Dendritic cell treated with granulocyte-macrophage colony-stimulating factor and Interleukin-4, amounts not matched to agents 40 ng/mL and 50 ng/mL, for 4 days (primary cell): ENCODE measurements around the gene RAB8A.
A peak's percentile ranks its signal among the peaks of the same experiment; 100 is the strongest.

Experiments used
- H3K27ac Mint-ChIP-seq: one replicate; pipeline ENCODE4 v1.8.0; 2022; ENCODE audit warnings: mild to moderate bottlenecking, mixed read lengths
- H3K27me3 Mint-ChIP-seq: one replicate; pipeline ENCODE4 v1.8.0; 2022; ENCODE audit warnings: mild to moderate bottlenecking, mixed read lengths
- H3K36me3 Mint-ChIP-seq: one replicate; pipeline ENCODE4 v1.8.0; 2022; ENCODE audit warnings: low read depth, mixed read lengths
- H3K4me1 Mint-ChIP-seq: one replicate; pipeline ENCODE4 v1.8.0; 2022; ENCODE audit warnings: low read depth, mixed read lengths
- H3K4me3 Mint-ChIP-seq: one replicate; pipeline ENCODE4 v1.8.0; 2022; ENCODE audit warnings: mild to moderate bottlenecking, moderate library complexity, mixed read lengths
- H3K9me3 Mint-ChIP-seq: one replicate; pipeline ENCODE4 v1.8.0; 2022; ENCODE audit warnings: mixed read lengths
- intact Hi-C: fragments of 100-400 bp; cut with micrococcal nuclease; formaldehyde crosslinking; loops from one replicate; pipeline ENCODE4 v1.15.0; 2022

RAB8A gene

DNA sequence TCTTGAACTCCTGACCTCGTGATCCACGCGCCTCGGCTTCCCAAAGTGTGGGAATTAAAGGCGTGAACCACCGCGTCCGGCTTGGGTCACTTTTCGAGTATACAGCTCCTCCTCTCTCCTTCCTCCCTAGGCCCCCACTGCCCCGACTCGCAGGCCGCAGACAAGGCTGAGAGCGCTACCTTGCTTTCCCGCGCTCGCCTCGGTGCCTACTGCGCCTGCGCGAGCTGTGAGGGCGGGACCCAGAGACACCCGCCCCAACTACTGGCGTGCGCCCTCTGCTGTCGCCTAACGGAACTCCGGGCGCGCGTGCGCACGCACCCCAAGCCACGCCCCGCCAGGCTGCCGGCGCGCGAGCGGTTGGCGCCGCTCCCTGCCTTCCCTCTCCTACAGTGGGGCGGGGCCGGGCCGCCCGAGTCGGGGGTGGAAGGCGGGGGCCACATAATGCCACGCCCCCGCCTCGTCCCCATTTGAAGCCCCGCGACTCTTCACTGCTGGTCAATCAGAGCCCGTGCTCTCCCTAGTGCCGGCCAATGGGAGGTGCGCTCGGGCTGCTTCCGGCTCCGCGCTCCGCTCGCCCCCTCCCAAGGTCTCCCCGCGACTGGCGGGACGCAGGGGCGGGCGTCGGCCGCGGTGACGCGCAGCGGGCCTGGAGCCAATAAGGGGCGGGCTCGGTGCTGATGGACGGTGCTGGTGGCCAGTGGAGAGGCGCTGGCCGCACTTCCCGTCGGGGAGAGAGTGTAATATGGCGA, at the start of gene RAB8A:
Gene RAB8A (plus strand): TSS at position 730 of the 749 bp plus-strand sequence. CDS start 13 bp downstream, at position 743.
- peak within 1 kb of the TSS; percentile 94 for H3K4me3 Mint-ChIP-seq
- H3K36me3 Mint-ChIP-seq, result peaks cover 45% of the 10 kb centered on the region
- peak within 1 kb of the TSS; percentile 99 for H3K27ac Mint-ChIP-seq
- no peaks in the 10 kb centered on the region for H3K9me3 Mint-ChIP-seq
- no peaks in the 10 kb centered on the region for H3K27me3 Mint-ChIP-seq
- H3K4me1 Mint-ChIP-seq, result peaks cover 39% of the 10 kb centered on the region
- intact Hi-C loops, result loop anchor here (1.0 to 5.0 kb wide), 4 partner anchors 8 to 74 kb away; partner anchors contain the start of gene FAM32A

DNA sequence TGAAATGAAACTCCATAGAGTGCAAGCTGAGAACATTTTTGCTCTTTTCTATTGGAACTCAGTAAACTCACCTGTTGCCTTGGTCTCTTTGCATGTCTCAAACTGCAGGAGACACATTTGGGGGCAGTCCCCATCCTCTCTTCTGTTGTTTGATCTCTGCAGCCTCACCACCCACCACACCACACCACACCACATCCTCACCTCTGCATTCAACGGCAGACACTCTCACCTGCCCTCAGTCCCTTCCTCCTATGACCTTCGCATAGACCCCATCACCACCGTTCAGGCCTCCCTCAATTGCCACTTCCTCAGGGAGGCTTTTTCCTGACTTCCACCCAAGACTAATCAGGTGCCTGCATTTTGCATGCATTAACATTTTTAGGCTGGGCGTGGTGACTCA, 49.7 kb upstream of the RAB8A start:
- Mint-ChIP-seq H3K27ac (no peak overlapping the region), H3K36me3 (no peaks in the 10 kb centered on the region), H3K27me3 (peaks cover 2% of the 10 kb centered on the region), H3K9me3 (peaks cover 6% of the 10 kb centered on the region), H3K4me1 (peaks cover 21% of the 10 kb centered on the region), H3K4me3 (no peak overlapping the region)
- intact Hi-C loops, result loop anchor here (5.0 kb wide), 1 partner anchor 120 kb away; no protein-coding TSS in a partner anchor

DNA sequence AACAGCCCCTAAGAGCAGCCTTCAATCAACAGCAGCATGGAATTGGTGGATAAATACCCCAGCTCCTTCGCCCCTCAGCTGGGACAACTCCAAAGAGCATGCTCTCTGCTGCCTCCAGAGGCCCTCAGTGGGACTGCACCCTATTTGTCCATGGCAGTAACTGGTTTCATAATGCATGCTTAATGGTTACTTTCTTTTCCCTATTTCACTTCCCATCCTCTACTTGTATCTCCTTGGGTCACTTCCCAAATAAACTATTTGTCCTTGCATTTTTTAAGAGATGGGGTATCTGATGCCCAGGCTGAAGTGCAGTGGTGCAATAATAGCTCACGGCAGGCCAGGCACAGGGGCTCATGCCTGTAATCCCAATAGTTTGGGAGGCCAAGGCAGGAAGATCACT, 48.9 kb upstream of the RAB8A start:
- Mint-ChIP-seq H3K27ac (peak overlapping the region; percentile 83), H3K27me3 (peaks cover 2% of the 10 kb centered on the region), H3K36me3 (no peaks in the 10 kb centered on the region), H3K9me3 (no peaks in the 10 kb centered on the region), H3K4me1 (peaks cover 22% of the 10 kb centered on the region), H3K4me3 (peak overlapping the region; percentile 41)
- intact Hi-C loops, result loop anchor here (5.0 kb wide), 1 partner anchor 120 kb away; no protein-coding TSS in a partner anchor

DNA sequence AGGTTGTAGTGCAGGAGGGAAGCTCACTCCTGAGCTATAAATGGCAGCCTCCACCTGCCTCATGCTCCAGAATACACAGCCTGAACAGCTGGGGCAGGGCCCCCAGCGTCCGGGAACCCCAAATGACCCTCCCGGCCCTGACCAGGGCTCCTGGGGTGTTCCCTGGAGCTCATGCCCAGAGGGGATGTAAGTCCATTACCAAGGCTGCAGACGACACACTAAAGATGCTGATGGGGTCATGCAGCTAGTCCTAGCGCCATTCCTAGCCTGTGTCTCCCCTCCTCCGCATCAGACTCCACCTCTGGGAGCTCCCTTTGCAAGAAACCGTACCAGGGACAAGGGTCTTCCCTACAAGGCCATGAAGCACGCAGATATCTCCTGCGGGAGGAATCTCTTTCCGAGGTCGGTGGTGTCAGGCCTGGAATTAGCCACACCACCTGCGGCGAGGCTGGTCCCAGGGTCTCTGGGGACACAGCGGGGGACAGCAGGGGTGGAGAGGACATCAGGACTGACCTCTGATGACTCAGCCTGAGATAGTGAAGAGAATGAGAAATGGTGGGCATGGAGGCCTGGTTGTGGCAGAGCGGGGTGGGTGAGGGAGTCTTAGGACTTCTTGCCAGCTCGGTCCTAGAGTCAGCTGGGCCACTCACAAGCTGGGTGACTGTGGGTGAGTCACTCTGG, 47.3 kb upstream of the RAB8A start:
- peaks cover 22% of the 10 kb centered on the region for H3K4me1 Mint-ChIP-seq
- no peaks in the 10 kb centered on the region for H3K27me3 Mint-ChIP-seq
- H3K27ac Mint-ChIP-seq, result no peak overlapping the region
- H3K9me3 Mint-ChIP-seq, result no peaks in the 10 kb centered on the region
- no peak overlapping the region for H3K4me3 Mint-ChIP-seq
- H3K36me3 Mint-ChIP-seq, result no peaks in the 10 kb centered on the region
- intact Hi-C loops, result loop anchor here (5.0 kb wide), 1 partner anchor 118 kb away; no protein-coding TSS in a partner anchor

DNA sequence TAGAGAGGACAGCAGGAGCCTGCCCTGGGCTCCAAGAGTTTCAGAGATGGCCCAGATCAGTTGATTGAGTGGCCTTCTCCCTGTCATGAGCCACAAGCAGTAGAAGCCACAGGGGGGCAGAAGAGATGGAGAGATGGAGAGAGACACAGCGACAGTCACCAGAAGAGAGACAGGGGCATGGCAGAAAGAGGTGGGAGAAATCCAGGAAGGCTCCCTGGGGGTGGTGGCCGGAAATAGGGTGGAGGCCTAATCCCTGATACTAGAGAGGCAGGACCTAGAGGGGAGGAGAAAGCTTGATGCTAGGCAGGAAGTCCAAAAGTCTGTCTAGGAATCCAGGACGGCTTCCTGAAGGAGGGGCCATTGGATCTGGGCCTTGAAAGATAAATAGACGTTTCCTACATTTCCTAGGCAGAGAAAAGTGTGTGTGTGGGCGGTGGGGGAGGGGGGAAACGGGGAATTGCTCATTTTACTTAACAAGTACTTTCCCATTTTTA, 45.0 kb upstream of the RAB8A start:
- Mint-ChIP-seq H3K4me3 (no peak overlapping the region), H3K36me3 (no peaks in the 10 kb centered on the region), H3K27ac (peak overlapping the region; percentile 19), H3K9me3 (no peaks in the 10 kb centered on the region), H3K27me3 (no peaks in the 10 kb centered on the region), H3K4me1 (peaks cover 22% of the 10 kb centered on the region)
- intact Hi-C loops, result no loop called here

DNA sequence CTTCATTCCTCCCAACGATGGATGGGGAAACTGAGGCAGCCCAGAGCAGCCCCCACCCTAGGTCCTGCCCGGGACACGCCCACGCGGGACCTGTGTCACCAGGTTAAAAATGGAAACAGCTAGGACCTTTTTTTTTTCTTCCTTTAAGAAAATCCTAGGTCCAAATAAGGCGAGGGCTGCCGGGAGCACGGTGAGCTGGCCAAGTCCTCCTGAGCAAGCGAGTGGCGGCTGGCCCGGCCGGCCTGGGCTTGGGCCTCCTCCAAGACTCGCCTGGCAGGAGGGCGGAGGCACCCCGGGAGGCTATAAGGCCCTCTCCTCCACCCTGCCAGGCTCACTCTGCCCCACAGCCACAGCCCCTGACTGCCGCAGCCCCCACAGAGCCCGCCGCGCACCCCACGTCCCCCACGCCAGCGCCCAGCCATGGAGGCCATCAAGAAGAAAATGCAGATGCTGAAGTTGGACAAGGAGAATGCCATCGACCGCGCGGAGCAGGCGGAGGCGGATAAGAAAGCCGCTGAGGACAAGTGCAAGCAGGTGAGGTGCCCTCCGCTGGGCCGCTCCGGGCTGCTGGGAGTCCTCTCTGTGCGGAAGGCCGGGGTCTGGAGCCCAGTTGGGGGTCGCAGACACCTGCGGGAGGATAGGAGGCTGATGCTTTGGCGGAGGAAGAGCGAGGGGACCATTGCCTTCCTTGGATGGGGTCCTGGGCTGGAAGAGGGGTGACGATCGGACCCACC, 44.3 kb upstream of the RAB8A start:
- intact Hi-C loops, result no loop called here
- H3K9me3 Mint-ChIP-seq, result no peaks in the 10 kb centered on the region
- peaks cover 22% of the 10 kb centered on the region for H3K4me1 Mint-ChIP-seq
- H3K36me3 Mint-ChIP-seq, result no peaks in the 10 kb centered on the region
- H3K27me3 Mint-ChIP-seq, result no peaks in the 10 kb centered on the region
- H3K4me3 Mint-ChIP-seq, result no peak overlapping the region
- H3K27ac Mint-ChIP-seq, result no peak overlapping the region

DNA sequence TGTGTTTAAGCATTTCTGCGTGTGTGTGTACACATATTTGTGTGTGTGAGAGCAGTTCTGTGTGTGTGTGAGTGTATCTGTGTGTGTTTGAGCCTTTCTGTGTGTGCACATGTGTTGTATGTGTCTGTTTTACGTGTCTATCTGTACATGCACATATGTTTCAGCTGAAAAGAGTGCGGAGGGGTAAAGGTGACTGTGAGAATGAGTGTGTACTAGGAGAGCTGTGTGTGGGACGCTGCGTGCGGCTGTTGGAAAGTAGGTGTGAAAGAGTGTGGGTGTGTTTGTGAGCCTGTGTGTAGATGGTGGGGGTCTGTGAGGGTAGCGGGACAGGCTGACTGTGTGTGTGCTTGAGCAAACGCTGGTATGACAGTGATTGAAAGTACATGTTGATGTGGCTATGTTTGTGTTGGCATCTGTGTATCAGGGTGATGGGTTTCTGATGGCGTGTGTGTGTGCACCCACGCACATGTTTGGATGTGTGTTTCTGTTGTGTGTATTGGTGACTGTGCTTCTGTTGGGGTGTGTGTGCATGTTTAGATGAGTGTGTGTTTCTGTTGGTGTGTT, 42.9 kb upstream of the RAB8A start:
- Mint-ChIP-seq H3K36me3 (no peaks in the 10 kb centered on the region), H3K4me1 (peaks cover 13% of the 10 kb centered on the region), H3K4me3 (no peak overlapping the region), H3K9me3 (no peaks in the 10 kb centered on the region), H3K27me3 (no peaks in the 10 kb centered on the region), H3K27ac (no peak overlapping the region)
- intact Hi-C loops, result no loop called here

DNA sequence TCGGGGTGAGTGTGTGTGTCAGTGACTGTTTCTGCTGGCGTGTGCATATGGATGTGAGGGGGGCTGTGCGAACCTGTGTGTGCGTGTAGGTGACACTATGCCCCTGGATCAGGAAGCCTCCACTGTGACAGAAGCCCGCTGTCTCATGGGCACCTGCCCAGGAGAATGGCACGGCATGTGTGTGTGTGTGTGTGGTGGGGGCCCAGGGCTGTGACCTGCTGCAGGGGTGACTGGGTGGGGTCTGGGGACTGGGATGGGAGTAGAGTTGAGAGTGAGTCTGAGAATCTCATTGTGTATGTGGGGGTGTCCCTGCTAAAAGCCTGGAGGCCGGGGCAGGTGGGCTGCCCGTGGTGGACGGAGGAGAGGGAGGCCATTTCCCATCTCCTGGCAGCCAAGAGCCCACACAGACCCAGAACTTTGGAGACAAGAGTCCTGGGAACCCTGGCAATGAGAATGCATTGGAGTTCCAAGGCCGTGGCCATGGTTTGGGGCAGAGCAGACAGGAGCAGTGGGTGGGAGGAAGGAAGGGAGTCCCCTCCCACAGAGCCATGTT, 41.8 kb upstream of the RAB8A start:
- no peak overlapping the region for H3K4me3 Mint-ChIP-seq
- no peaks in the 10 kb centered on the region for H3K36me3 Mint-ChIP-seq
- H3K27ac Mint-ChIP-seq, result no peak overlapping the region
- intact Hi-C loops, result no loop called here
- H3K9me3 Mint-ChIP-seq, result no peaks in the 10 kb centered on the region
- no peaks in the 10 kb centered on the region for H3K27me3 Mint-ChIP-seq
- H3K4me1 Mint-ChIP-seq, result peaks cover 24% of the 10 kb centered on the region

DNA sequence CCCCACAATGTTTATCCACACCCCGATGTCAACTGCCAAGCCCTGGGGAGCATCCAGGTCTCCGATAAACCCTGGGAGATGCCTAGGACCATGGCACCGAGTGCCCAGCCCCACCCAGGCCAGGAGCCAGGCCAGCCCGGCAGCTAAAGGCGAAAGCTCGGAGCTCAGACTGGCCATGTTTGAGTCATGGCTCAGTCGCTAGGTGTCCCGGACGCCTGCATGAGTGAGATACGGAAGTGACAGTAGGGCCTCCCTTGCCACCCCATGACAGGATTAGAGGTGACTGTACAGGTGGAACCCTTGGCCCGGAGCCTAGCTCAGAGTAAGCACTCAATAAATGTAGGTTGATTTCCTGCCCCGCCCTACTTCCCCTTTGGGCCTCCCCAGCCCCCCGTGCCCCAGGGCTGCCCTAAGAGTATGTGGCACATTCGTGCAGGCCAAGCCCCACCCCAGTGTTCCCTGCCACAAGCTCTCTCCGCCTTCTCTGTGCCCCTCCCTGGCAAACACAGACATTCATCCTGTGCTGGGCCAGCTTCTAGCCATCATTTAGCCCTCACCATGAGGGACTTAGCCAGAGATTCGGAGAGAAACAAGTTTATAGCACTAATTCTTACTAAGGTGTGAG, 41.2 kb upstream of the RAB8A start:
- intact Hi-C loops, result no loop called here
- Mint-ChIP-seq H3K4me1 (peaks cover 29% of the 10 kb centered on the region), H3K27me3 (no peaks in the 10 kb centered on the region), H3K27ac (no peak overlapping the region), H3K4me3 (no peak overlapping the region), H3K9me3 (no peaks in the 10 kb centered on the region), H3K36me3 (no peaks in the 10 kb centered on the region)

DNA sequence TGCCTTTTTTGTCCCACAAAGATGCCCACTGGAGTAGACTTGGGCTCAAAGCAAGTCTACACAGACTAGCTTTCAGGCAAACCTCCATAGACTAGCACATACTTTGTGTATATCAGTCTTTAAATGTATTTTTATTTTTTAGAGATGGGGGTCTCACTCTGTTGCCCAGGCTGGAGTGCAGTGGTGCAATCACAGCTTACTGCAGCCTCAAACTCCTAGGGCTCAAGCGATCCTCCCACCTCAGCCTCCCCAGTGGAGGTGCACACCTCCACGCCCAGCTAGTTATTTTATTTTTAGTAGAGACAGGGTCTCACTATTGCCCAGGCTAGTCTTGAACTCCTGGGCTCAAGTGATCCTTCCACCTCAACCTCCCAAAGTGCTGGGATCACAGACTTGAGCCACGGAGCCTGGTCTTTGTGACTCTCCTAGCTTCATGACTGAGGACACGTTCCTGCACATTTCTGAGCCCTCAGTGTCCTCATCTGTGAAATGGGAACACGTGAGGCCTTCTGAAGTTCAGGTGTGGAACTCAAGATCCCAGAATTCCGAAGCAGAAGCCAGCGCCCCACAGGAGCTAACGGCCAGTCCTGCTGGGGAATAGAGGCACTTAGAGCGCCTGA, 40.5 kb upstream of the RAB8A start:
- H3K27me3 Mint-ChIP-seq, result no peaks in the 10 kb centered on the region
- H3K9me3 Mint-ChIP-seq, result no peaks in the 10 kb centered on the region
- H3K4me3 Mint-ChIP-seq, result no peak overlapping the region
- H3K27ac Mint-ChIP-seq, result no peak overlapping the region
- H3K4me1 Mint-ChIP-seq, result peaks cover 35% of the 10 kb centered on the region
- intact Hi-C loops, result no loop called here
- H3K36me3 Mint-ChIP-seq, result peaks cover 5% of the 10 kb centered on the region

DNA sequence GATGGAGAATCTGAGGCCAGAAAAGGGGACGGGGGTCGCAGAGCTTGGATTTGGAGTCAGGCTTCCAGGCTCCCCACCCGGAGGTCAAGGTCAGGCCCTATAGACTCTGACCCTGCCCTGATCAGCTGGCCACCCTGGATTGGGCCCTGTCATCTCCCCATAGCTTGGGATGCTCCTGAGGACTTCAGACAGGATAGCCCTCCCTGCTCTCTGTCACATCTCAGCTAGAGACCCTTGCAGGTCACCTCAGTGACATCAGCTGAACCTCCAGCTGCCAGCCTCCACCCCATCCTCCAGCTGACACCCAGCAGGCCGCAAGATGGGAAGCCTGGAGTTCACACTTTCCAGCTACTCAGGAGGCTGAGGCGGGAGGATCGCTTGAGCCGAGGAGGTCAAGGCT, 38.2 kb upstream of the RAB8A start:
- H3K27me3 Mint-ChIP-seq, result no peaks in the 10 kb centered on the region
- no peaks in the 10 kb centered on the region for H3K9me3 Mint-ChIP-seq
- peaks cover 36% of the 10 kb centered on the region for H3K4me1 Mint-ChIP-seq
- H3K27ac Mint-ChIP-seq, result peak overlapping the region; percentile 18
- H3K4me3 Mint-ChIP-seq, result no peak overlapping the region
- intact Hi-C loops, result no loop called here
- H3K36me3 Mint-ChIP-seq, result peaks cover 28% of the 10 kb centered on the region

DNA sequence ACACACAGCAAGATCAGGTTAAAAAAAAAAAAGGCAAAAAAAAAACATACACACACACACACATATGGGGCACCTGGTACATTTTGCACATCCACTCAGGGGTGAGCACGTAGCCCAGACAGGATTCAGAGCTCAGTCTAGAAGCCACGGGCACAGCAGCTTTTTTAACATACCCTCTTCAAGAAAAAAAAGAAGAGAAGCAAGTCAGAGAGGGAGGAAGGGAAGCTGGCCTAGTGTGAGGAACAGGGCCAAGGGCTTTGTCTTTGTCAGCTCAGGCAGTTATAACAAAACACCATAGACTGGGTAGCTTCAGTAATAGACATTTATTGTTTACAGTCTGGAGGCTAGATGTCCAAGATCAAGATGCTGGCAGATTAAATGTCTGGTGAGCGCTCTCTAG, 37.7 kb upstream of the RAB8A start:
- intact Hi-C loops, result no loop called here
- peaks cover 38% of the 10 kb centered on the region for H3K4me1 Mint-ChIP-seq
- peaks cover 33% of the 10 kb centered on the region for H3K36me3 Mint-ChIP-seq
- peak overlapping the region; percentile 18 for H3K27ac Mint-ChIP-seq
- H3K9me3 Mint-ChIP-seq, result no peaks in the 10 kb centered on the region
- H3K27me3 Mint-ChIP-seq, result no peaks in the 10 kb centered on the region
- H3K4me3 Mint-ChIP-seq, result no peak overlapping the region
